LNCaP clone FGC (cell line): ENCODE measurements around the gene TNNC2.
"Not testable (repeated sequence)": the region's sequence is repeated elsewhere in the genome, so short reads cannot be mapped to it uniquely, and the experiment has no call there.

Experiments used
- DNase-seq: peaks from one replicate; pipeline ENCODE4 v3.0.0-alpha.2; 2011; ENCODE audit warnings: low read depth
- H3K4me3 ChIP-seq: 2 replicates; pipeline ENCODE4 v1.5.1; 2011; ENCODE audit warnings: mild to moderate bottlenecking, low read depth, low read length, control low read depth
- TF ChIP-seq, protein P1 (sequence below): IDR thresholded peaks from 2 replicates; pipeline ENCODE4 v1.5.1; 2012; ENCODE audit warnings: mild to moderate bottlenecking; ENCODE audit not compliant: control insufficient read depth, insufficient read depth; ENCODE audit errors: extremely low read depth

TNNC2 gene

DNA sequence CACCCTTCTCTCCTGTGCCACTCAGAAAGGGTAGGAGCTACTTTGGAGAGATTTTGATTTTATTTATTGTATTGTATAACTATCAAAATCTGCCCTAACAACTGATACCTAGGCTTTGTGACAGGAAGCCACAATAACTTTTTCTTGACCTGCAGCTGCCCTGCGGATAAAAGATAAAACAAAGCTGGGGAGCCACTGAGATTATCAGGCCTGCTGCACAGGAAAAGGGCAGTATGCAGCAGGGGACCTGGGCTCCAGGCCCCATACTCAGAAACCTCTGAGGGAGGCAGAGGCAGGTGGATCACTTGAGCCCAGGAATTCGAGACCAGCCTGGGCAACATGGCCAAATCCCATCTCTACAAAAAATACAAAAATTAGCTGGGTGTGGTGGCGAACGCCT, 5.5 kb upstream of the TNNC2 start:
- no peak for DNase-seq
- no peak overlapping the region for H3K4me3 ChIP-seq
- TF ChIP-seq, protein P1, sequence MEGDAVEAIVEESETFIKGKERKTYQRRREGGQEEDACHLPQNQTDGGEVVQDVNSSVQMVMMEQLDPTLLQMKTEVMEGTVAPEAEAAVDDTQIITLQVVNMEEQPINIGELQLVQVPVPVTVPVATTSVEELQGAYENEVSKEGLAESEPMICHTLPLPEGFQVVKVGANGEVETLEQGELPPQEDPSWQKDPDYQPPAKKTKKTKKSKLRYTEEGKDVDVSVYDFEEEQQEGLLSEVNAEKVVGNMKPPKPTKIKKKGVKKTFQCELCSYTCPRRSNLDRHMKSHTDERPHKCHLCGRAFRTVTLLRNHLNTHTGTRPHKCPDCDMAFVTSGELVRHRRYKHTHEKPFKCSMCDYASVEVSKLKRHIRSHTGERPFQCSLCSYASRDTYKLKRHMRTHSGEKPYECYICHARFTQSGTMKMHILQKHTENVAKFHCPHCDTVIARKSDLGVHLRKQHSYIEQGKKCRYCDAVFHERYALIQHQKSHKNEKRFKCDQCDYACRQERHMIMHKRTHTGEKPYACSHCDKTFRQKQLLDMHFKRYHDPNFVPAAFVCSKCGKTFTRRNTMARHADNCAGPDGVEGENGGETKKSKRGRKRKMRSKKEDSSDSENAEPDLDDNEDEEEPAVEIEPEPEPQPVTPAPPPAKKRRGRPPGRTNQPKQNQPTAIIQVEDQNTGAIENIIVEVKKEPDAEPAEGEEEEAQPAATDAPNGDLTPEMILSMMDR: no peak

- DNase-seq, H3K4me3 ChIP-seq: not testable (repeated sequence)
Measured at GRCh38 chr20:45829673-45830106, 2.6 kb upstream of the TNNC2 start.

DNA sequence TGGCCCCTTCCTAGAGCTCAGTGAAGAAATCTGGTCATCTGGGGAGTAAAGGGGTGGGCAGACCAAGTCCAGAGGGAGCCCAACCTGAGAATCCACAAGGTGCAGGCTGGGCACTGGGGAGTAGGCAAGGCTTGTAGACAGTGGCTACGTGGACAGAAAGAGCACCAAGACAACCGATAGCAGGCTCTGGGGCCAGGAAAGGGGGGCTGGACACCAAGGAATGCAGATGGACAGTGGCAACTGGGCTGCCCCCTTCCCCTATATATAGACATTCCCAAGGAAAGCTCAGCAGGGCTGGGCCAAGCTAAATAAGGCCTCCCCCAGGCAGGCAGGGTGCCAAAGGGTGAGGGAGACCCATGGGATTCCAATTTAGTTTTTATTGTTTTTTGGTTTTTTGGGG, 1.5 kb upstream of the TNNC2 start:
- DNase-seq: no peak
- TF ChIP-seq, protein P1: no peak
- no peak overlapping the region for H3K4me3 ChIP-seq

GRCh38 chr20:45827712-45828111, 600 bp upstream of the TNNC2 start:
- DNase-seq: no peak
- TF ChIP-seq, protein P1: no peak
- no peak overlapping the region for H3K4me3 ChIP-seq

DNA sequence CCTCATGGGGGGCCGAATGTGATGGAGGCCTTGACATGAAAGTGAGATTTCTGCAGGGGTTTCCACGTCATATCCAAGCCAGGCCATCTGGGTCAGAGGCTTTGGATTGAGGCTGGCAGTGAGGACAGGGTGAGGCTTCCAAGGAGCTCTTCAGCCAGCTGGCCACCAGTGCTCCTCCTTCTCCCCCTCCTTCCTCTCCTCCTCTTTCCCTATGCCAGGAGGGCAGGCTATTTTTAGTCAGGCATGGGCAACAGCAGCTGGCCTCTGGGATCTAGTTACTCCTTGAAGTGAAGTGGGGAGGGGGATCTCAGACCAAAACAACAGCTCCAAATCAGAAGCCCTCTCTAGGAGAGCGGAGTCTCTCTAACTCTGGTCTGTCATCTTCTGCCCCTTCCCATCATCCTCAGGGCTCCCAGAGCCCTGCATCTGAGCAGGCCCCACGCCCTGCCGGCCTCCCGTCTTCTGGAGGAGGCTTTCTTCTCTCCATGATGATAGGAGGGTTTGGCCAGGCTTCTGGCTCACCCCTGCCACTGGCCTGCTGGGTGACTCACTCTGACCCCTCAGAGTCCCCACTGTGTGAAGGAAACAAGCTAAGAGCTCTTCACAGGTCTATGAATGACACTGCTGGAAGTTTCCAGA, 612 bp downstream of the TNNC2 start:
- TF ChIP-seq, protein P1: no peak
- DNase-seq: no peak
- no peak overlapping the region for H3K4me3 ChIP-seq

- H3K4me3 ChIP-seq: no peak overlapping the region
- TF ChIP-seq, protein P1: peak; percentile 44
- no peak for DNase-seq
Measured at GRCh38 chr20:45823949-45824835, 2.9 kb downstream of the TNNC2 start.

GRCh38 chr20:45822857-45823256, 4.3 kb downstream of the TNNC2 start:
- TF ChIP-seq, protein P1: no peak
- DNase-seq: no peak
- no peak overlapping the region for H3K4me3 ChIP-seq
